Measurements from ENCODE around the gene CLRN1.

The CLRN1 gene

GRCh38 chr3:150917951-150918350 lies 54.6 kb downstream of the CLRN1 start:
- DNase-seq: no peak

GRCh38 chr3:150913133-150913922 lies 59.2 kb downstream of the CLRN1 start:
- DNase-seq: no peak

- no peak for DNase-seq
Observed at GRCh38 chr3:150912501-150912900, 60.0 kb downstream of the CLRN1 start.

GRCh38 chr3:150911771-150912170 lies 60.8 kb downstream of the CLRN1 start:
- DNase-seq: no peak

GRCh38 chr3:150906461-150906860 lies 66.1 kb downstream of the CLRN1 start:
- DNase-seq: no peak

DNA sequence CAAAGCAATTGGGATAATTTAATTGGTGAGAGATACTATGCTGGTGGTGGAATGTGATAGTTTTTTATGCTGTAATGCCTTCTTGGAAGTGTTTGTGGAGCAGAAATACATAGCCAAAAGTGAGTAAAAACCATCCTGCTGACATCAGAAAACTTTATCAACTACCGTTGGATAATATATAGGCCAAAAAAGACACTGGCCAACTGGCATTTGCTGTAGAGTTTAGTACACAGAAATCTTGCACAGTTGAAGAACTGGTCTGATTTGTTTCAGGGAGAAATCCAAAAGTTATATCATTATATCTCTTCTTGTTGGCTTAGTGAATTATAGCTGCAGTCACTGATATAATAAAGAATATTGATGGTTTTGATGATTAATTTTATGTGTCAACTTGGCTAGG lies 66.8 kb downstream of the CLRN1 start:
- no peak for DNase-seq

- DNase-seq: no peak
Observed at GRCh38 chr3:150905339-150905738, 67.2 kb downstream of the CLRN1 start, which contains the start of gene MINDY4B. Gene MINDY4B, minus strand, starts transcription at chr3:150905439. Its CDS starts 0 bp downstream, at chr3:150905439.

- no peak for DNase-seq
Observed at GRCh38 chr3:150902988-150903387, 69.5 kb downstream of the CLRN1 start.

DNA sequence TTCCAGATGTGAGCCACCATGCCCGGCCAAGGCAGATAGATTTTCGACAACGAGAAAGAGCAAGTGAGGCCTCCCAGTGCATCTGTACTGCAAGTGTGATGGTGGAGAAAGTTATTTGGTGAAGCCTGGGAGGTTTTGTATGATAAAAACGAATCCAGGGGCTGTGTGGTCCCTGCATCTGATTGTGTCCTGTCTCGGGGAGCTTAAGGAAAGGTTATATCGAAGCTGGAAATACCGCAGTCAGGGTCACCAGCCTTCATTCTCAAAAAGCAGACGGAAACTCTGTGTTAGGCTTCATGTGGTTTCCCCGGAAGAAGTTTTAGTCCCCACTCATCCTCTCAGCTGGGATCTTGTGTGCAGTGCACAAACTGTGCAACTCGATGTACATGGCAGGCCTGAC lies 70.7 kb downstream of the CLRN1 start:
- DNase-seq: no peak

- no peak for DNase-seq
Observed at GRCh38 chr3:150899141-150899540, 73.4 kb downstream of the CLRN1 start.

DNA sequence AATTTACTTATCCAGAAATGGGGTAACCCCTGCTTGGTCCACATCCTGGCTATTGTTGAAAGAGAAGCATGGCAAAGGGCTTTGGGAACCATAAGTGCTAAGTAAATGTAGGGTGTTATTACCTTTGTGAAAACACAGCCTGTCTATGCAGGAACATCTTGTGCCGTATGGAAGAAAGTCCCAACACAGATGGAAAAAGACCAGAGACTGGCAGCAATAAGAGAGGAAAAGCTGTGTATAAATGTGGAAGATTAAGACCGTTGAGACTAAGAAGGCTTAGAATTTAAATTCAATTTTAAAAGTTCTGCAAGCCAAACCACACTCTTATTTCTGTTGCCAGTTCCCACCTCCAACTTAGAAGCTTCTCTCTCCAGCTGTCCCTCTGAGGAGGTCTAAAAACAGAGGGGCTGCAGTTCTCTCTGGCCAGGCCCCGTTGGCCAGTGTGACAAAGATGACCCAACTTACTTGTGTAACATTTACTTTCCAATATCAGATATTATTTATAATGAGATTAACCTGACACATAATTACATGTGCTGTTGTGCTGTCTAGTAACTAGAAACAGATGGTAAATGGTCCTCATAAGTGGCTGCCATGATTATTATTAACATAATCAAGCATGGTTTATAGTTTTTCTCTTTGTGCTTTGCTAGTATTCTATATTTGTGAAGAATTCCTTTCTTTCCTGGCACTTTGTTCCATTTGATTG lies 74.3 kb downstream of the CLRN1 start:
- no peak for DNase-seq

GRCh38 chr3:150897592-150897991 lies 74.9 kb downstream of the CLRN1 start:
- no peak for DNase-seq

DNA sequence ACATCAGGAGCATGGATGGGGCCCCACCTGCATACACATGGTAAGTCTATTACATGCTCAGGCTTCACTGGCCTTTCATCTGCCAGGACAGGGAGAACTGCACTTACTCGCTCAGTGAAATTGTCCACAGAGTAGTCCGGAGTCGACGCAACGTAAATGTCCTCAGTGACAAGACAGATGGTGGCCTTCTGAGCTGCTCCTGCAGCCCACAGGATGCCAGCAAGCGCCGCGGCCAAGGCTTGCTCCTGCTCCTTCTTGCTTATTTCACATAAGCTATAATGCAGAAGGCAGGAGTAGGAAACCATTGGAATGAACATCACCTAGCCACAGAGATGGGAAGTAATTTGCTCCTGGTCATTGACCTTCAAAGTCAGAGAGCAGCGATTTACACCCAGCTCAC lies 81.7 kb downstream of the CLRN1 start:
- no peak for DNase-seq

DNA sequence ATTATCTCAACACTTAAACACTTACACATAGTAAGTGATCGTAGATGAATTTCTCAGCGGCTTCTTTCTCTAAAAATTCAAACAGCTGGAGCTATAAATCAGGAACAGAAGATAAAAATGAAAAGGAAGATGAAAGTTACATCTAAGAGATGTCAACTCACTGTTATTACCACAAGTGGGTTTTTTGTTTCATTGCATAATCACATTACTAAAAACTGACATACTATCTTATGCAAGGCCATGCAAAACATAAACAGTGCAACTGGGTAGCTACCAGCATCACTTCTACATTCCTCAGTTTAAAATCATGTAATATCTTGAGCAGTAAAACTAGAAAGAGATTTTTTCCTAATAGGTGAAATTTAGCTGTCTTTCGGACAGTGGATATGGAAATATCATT lies 82.2 kb downstream of the CLRN1 start:
- no peak for DNase-seq

GRCh38 chr3:150889106-150889505 lies 83.4 kb downstream of the CLRN1 start:
- no peak for DNase-seq

DNA sequence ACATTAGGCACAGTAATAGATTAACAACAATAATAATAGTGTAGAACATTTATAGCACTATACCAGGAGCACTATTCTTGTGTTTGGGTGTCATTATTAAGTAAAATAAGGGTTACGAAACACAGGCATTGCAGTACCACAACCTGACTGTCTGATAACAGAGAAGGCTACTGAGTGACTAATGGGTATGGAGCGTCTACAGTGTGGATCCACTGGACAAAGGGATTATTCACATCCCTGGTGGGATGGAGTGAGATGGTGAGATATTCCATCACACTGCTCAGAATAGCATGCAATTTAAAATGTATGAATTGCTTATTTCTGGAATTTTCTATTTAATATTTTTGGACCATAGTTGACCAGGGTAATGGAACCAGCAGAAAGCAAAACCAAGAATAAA lies 85.5 kb downstream of the CLRN1 start:
- no peak for DNase-seq

DNA sequence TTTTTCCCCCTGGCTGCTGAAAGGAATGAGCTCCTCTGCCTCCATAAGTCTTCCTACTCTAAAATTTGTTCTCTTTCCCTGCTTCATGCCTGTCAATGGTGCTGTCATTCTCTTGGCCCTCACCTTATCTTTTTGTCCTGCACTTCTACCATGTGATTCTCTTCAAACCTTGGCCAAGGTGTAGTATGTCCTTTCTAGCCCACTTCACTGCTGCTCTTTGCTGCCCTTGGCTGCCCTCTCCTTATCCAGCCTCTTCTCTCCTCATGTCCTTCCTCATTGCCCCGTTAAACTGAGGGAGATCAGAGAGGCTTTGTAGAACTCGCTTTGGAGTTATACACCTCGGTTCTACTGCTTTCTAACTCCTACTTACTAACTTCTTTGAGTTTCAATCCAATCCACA lies 87.0 kb downstream of the CLRN1 start:
- DNase-seq: no peak

DNA sequence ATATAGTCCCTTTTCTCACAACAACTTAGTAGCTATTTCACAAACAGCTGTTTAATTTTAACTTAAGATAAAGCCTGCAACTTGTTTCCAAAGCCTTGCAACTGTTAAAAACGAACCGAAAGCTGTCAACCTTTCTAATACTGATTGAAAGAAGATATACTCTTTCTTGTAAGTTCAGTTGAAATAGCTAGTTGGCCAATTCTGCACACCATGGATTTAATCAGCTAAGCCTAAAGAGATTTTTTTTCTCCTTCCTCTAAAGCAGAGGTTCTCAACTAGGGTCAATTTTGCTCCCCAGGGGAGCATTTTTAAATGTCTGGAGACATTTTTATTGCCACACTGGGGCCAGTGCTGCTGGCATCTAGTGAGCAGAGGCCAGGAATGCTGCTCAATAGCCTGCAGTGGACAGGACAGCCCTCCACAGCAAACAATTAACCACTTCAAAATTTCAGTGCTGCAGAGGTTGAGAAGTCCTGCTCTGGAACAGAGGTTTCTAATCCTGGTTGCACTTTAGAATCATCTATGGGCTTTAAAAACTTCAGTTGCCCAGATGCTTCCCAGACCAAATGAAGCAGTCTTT lies 93.4 kb downstream of the CLRN1 start:
- DNase-seq: no peak

DNA sequence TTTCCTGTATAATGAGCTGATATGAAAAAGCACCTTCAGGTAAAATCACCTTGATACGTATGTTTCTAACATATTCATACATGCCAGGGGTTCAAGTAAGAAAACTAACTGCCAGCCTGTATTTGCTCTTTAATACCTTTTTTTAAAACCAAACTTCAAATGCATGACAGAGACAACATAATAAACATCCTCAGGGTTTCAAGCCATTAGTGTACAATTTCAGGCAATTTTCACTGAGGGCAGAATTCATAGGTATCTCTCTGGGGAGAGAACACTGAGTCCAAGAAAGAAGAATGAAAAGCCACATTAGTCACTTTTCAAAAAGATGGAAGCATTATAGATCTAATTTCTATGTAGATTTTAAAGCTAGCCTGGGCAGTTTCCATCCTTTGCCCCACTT lies 94.2 kb downstream of the CLRN1 start:
- no peak for DNase-seq

DNA sequence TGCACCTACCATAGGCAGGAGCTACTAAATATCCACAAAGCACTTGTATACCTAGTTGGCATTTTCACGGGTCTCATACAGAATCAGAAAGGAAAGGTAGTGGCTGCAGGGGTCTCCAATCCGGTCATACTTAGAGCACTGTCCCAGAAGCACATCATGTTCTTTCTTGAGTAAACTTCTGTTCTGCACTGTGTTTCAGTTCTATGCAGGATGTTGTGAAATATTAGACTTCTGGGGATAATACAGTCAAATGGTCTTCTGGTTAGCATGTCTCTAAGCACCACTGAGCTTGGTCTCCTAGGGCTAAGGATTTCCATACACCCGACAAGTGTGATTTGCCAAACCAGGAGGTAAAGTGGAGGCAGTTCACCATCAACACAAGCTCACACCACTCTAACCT lies 95.2 kb downstream of the CLRN1 start:
- DNase-seq: no peak

GRCh38 chr3:150876611-150877265 lies 95.8 kb downstream of the CLRN1 start:
- DNase-seq: no peak
